NOMO-1 treated with DMSO at 0.1 percent for 48 hours (cell line): ENCODE measurements around the gene CASKIN1.

Experiments used
- DNase-seq: peaks from one replicate; lab custom pipeline; 2025; ENCODE audit not compliant: unreplicated experiment; lab: John Stamatoyannopoulos, UW

CASKIN1 gene

DNA sequence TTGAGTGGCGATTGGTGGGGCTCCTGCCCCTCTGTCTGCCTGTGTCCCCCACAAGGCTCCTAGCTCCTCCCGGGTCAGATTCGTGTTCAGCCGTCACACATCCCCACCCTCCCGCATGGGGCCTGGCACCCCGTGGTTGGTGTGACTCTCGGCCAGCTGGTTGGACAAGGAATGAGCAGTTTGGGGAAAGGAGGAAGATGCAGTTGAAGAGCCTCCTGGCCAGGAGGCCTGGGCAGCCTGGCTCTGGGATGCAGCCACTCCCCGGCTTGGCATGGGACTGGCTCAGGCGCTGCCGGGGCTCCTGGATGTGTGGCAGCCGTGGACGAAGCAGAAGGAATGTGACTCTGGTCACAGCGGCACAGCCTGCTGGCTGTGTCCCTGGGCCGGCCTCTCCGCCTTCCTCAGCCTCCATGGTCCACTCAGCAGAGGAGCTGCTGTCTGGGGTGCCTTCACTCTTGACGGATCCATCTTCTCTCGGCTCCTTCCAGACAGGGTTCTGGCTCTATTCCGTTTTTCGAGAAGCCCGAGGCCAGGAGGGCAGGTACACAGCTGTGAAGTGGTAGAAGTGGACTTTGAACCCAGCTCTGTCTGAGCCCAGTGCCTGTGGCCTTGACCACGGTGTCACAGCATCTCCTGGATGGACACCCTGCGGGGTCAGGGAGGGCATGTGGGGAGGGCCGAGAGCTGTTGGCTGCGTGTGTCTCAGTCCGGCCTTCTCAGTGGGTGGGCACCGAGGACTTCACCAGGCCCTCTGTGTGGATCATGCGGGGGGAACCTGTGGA is 38.7 kb downstream of the CASKIN1 start:
- DNase-seq, result no peak

DNA sequence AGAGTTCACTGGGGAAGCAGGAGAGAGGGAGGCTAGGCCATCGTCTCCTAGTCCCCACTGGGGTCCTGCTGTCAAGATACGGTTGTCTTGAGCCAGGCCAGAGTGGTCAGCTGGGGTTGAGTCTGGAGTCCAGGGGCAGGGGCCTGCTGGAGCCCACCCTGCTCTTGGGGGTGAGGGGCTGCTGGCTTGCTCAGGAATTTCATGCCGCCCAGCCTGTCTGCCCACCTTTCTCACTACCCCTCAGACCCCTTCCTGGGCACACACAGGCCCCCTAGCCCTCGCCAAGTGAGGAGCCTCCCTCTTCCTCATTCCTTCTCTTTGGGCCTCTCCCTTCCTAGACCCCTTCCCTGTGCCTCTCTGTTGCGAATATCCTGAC is 39.6 kb downstream of the CASKIN1 start:
- no peak for DNase-seq

DNA sequence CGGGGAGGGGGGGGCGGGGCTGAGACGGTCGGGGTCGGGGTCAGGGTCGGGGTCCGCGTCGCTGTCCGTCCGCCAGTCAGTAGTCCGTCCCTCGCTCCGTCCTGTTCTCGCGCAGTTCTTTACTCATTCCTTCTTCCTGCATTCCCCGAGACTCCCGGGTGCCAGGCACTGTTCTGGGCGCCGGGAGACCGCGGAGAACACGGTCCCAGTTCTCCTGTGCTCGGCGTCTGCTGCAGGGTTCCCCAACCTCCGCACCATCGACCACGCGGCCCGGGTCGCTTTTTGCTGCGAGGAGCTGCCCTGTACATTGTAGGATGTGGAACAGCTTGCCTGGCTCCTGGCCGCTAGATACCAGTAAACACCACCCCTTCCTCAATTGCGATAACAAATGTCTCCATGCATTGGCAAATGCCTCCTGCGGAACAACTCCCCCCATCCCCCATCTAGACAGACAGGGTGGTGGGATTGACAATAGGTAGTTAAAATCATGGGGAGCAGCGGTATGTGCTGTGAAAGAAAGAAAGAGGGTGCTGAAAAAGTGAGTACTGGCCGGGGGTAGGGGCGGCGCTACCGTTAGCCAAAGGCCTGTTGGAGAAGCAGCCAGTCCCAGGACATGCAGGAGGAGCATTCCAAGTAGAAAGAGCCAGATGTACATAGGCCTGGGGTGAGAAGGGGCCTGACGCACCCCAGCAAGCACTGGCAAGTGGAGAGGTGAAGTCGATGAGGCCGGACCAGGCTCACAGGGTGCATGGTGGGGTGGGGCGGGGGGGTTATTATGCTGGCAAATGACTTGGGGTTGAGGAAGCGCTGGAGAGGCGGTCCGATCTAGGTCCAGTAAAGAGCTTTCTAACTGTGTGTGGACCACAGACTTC is 40.2 kb downstream of the CASKIN1 start:
- peak; percentile 32 for DNase-seq

DNA sequence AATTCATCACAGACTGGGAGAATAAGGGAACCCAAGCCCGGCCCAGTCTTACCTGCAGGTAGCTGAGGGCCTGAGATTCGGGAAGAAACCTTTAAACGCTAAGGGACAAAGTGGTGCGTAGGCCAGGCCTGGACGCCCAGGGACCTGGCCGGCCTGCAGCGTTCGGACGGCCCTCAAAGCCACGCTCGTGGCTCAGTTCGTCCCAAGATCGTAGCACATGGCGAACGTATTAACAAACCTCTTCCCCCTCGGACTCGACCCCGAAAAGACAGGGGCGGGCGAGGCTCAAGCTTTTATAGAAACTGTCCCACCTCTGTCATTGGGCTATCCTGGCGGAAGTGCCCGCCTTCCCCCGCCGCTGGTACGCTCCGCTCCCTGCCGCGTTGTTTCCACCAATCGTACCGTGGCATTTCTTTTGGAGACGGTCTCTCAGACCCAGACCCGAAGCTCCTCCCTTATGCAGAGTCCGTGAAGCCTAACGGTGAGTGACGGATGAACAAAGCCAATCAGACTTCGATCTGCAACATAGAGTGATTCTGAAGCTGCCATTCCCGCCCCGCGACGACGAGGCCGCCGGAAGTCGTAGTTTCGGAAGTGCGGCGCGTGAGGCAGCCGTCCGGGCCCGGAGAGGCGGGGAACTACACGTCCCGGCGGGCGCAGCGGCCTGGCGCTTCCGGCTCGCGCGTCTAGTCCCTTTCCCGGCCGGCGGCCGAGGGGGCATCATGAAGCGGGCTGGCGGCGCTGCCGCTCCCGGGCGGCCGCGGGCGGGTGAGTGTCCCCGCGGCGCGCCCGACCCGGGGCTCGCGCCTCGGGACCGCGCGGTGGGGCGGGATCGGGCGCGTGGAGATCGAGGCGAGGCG is 41.1 kb downstream of the CASKIN1 start, which contains the start of gene TRAF7:
Gene TRAF7, plus strand, starts transcription at position 692 of the 860 bp plus-strand sequence. CDS start 8,139 bp downstream, outside the sequence.
- peak; percentile 100 for DNase-seq

DNA sequence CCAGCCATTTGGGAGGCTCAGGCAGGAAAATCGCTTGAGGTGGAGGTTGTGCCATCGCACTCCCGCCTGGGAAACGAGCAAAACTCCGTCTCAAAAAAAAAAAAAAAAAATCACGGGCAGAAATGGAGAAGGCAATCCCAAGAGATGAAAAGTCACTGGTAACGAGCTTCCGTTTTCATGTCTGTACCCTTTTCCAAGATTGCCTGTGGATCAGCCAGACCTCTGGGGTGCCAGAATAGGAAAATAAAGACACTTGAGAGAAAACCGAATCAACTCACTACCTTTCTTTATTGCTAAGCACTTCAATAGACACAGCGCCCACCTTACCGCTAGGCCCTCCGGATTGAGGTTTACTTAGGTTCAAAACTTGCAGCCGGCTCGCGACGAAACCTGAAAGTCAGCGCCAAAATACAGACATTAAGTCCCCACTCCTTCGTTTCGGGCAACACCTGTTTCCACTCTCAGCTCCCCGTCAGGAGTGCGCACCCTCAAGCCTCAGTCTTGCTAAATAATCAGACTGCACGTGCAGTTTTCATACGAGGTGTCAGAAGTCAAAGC is 41.8 kb downstream of the CASKIN1 start:
- DNase-seq, result no peak

DNA sequence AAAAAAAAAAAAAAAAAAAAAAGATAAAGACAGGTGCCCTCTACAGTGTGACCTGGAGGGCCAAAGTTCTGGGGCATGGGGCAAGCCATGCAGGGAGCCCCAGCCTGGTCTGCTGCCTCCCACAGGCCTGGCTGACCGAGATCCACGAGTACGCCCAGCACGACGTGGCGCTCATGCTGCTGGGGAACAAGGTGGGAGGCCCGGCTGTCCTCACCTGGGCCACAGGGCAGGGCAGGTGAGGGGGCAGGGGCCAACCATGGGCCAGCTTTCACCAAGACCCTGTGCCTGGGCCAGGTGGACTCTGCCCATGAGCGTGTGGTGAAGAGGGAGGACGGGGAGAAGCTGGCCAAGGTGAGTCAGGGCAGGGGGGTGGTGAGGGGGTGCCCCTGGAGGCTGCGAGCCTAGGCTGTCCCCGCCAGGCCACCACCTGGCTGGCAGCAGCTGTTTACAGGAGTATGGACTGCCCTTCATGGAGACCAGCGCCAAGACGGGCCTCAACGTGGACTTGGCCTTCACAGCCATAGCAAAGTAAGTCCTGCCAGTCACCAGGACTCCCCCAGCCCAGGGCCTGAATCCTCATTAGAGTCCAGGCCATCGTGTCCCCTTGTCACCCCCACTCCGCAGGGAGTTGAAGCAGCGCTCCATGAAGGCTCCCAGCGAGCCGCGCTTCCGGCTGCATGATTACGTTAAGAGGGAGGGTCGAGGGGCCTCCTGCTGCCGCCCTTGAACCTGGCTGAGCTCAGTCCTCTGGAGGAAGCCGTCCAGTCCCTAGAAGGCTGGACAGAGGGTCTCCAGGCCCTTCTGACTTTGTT is 43.5 kb downstream of the CASKIN1 start:
- no peak for DNase-seq

DNA sequence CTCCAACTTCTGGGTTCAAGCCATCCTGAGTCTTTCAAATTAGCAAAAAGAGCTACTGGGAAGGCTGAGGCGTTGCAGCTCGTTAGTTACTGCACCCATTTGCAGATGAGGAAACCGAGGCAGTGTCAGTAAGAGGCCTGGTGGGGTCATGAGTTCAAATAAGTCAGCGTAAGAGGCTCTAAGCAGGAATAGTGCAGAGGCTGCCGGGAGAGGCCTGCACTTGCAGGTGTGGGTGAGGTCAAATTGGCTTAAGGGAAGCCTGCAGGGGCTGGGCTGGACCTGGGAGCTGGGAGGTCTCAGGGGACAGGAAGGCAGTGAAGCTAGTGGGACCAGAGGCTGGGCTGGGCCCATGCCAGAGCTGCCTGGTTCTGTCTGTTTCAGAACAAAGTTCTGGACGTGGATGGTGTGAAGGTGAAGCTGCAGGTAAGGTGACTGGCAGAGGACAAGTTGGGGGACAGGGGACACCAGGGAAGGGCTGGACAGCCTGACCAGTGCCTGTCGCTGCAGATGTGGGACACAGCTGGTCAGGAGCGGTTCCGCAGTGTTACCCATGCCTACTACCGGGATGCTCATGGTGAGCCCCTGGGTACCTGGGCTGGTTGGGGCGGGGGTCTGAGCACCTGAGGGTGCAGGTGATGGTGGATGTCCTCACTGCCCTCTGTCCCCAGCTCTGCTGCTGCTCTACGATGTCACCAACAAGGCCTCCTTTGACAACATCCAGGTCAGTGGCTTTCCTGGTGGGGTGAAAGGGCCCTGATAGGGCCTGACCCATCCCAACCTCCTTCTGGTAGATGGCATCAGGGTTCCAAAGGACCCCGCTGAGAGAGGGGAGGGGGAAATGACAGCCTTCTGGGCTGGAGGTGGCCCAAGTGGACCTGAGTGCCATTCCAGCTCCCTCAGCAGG is 45.0 kb downstream of the CASKIN1 start:
- no peak for DNase-seq

DNA sequence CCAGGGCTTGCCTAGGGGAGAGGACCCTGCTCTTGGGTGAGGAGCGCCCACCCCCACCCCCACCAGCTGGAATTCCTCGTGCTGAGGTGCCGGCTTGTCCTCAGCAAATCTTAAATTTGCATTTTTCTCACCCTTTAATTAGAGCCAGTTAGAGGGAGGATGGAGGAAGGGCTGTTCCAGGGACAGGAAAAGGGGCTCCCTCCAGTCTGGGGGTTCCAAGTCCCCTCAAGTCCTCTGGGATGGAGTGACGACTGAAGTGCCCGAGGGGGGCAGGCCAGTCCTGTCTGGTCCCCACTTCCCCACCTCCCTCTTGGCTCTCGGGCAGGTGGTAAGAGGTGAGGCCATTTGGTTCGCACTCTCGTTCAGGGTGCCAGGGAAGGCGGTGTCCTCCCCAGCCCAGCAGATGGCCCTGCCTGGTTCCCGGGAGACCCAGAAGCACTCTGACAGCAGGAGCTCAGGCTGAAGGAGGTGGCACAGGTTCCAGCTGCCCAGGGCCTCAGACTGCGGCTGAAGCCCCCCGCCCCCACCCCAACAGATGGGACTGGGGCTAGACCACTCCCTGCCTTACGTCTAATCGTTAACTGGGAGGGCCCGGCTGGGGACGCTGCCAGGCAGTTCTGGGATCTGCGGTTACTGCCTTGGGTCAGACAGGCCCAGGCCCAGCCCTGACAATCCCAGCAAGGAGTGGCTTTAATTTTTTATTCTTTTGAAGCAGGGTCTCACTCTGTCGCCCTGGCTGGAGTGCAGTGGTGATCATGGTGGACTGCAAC is 45.8 kb downstream of the CASKIN1 start:
- no peak for DNase-seq

DNA sequence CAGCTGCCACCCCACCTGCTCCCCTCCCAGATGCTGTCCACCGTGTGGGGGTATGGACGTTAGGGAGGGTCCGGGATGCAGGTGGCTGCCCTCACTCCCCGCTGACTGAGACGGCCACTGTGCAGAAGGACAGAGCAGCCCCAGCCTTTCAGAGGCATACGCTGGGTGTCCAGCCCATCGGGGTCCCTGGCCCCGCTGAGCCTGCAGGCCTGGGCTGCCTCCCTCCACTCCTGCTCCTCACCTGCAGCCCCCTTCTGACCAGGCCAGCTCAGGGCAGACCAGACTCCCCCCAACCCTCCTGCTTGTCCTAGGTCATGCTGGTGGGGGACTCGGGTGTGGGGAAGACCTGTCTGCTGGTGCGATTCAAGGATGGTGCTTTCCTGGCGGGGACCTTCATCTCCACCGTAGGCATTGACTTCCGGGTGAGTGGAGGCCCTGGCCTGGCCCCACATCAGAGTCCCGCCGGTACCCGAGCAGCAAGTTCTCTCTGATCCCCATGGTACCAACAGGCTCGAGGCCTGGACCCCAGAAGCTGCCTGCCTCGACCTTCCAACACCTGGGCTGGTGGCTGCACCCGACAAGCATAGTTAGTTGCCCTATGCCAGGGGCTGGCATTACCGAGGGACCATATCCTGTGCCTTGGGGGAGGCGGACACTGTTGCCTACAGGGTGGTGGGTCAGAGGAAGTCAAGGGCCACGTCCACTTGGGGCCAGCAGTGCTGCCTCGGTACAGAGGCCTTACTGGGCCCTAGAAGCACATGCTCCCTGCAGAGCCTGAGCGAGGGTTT is 46.6 kb downstream of the CASKIN1 start:
- no peak for DNase-seq

DNA sequence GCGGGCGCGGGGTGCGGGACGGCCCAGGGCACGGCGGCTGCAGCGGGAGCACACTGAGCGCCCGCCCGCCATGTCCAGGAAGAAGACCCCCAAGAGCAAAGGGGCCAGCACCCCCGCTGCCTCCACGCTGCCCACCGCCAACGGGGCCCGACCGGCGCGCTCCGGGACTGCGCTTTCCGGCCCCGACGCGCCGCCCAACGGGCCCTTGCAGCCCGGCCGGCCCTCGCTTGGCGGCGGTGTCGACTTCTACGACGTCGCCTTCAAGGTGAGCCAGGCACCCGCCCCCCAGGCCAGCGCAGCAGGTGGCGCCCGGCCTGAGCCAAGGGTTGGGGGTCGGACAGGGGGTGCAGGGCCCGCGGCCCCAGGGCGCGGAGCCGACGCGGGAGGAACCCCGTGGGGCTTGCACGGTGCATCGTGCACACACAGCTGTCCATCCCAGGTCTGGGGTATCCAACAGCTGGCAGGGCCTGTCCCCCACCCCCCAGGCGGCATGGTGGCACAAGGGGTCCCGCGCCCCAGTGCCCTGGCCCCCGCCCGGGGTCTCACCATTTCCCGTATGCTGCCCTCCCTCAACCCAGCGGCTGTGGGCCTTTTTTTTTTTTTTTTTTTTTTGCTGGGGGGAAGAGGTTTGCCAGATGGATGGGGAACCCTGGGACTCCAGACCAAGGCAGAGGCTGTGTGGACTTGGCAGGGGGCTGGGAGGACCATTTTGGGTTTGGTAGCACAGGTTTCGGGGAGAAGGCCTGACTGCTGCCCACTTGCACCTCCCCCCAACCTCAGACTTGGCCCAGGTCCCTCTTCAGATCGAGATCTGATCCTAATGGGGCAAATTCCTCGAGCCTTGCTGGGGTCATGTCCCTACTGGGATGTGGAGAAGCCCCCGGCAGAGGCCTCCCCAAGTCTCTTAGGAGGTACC is 47.4 kb downstream of the CASKIN1 start:
- no peak for DNase-seq

DNA sequence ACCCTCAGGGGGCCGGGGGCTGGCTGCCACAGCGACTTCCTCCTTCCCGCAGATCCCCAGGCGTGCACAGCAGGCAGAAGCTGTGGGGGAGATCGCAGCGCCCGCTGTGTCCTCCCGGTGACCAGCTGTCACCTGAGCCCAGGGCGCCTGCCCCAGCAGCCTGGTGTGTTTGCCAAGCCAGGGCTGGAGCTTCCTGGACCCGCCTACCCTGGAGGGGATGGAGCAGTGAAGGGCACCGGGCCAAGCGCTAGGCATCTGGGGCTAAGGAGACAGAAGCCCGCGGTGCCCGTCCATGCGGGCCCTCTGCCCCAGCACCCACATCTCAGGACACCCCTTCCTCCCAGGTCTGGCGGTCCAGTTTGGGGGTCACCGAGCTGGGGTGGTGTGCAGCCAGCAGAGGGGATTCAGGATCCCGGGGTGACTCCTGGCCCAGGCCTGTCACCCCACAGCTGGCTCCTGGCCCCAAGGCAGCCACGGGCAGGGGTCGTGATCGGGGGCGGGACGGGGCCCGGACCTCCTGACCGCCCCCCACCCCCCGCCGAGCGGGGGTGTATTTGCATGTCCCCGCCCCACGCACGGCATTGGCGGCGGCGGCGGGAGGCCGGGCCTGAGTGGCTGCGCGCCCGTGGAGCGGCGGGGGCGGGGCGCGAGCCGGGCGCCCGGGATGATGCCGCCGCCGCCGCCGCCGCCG is 48.3 kb downstream of the CASKIN1 start, which contains the start of gene RAB26:
Gene RAB26, plus strand, starts transcription at position 645 of the 691 bp plus-strand sequence. CDS start 159 bp downstream, outside the sequence.
- no peak for DNase-seq

DNA sequence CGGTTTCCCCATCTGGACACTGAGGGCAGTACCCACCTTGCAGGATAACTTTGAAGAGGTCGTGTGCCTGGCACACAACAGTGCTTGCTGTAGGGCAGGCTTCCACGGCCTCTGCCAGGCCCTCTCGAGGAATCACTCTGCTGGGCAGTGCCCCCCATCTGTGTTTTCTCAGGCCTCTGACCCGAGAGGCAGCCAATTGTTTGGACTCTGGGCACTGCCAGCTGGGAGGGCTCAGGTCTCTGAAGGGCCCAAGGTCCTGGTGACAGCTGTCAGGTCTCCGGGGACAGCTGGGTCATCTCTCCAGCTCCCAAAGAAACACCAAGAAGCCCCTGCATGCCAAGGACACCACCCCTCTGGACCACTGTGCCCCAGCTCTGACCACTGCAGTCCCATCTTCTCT is 49.0 kb downstream of the CASKIN1 start:
- no peak for DNase-seq

DNA sequence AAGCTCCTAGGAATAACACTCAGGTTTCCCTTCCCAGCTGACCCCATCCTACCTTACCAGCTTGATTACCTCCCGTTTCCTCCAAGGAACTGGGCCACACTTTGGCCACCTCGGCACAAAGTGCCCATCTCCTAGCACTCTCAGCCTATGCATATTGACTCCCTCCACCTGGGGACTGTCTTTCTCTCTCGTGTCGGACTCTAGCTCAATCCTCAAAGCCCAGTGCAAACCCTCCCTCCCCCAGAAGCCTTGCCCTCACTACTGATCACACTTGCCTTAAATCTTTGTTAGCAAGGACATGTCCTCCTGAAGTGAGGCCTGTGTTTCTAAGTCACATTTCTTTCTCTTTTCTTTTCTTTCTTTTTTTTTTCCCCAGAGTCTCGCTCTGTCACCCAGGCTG is 50.6 kb downstream of the CASKIN1 start:
- no peak for DNase-seq

DNA sequence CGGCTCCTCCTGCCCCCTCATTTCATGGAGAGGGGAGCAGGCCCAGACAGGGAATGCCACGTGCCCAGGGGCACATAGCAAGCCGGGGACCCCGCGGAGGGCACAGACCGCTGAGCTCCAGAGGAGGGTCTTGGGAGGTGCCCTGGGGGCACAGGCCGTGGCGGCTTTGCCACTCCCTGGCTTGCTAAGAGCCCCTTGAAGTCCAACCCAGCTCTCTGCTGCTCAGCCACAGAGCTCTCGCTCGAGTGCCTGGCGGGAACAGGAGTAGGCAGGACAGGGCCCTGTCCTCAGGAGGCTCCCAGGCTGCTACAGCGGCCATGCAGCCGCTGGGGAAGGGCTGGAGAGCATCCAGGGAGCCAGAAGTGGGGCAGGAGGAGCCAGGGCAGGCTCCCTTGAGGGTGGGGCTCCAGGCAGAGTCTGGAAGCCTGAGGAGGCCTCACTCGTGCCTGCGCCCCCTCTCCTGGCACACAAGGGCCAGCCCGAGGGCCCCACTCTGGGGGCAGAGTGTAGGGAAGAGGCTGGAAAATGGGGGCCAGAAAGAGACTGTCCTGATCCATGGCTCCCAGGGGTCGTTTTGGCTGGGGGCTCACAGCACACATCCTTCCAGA is 52.4 kb downstream of the CASKIN1 start:
- DNase-seq, result no peak
